Nephron (organoid): ENCODE data around the gene MRPS9.

Experiments
- H3K27ac Mint-ChIP-seq, 3 experiments: 2 replicates each; pipeline ENCODE4 v1.8.0; 2020; ENCODE audit warnings: mixed read lengths in 3 of 3, mild to moderate bottlenecking in 2 of 3, moderate library complexity in 1 of 3
- H3K27me3 Mint-ChIP-seq: 2 replicates; pipeline ENCODE4 v1.8.0; 2021; ENCODE audit warnings: low read depth, mild to moderate bottlenecking, moderate library complexity, mixed read lengths
- H3K36me3 Mint-ChIP-seq: 2 replicates; pipeline ENCODE4 v1.8.0; 2020; ENCODE audit warnings: low read depth, mixed read lengths
- H3K4me1 Mint-ChIP-seq: 2 replicates; pipeline ENCODE4 v1.8.0; 2020; ENCODE audit warnings: mixed read lengths
- H3K4me3 Mint-ChIP-seq, 3 experiments: 2 replicates each; pipeline ENCODE4 v1.8.0; 2020; ENCODE audit warnings: mild to moderate bottlenecking in 3 of 3, mixed read lengths in 3 of 3, moderate library complexity in 2 of 3
- H3K9me3 Mint-ChIP-seq: 2 replicates; pipeline ENCODE4 v1.8.0; 2020; ENCODE audit warnings: mixed read lengths
- CTCF ChIP-seq, 3 experiments: fragments of 200-600 bp; sonication (generic); IDR thresholded peaks; one replicate each; pipeline ENCODE4 v1.5.0; 2021; ENCODE audit warnings: antibody characterized with exemption in 3 of 3; ENCODE audit not compliant: unreplicated experiment in 3 of 3

Gene MRPS9

GRCh38 chr2:105135436-105135835 is 97.6 kb downstream of the MRPS9 start:
- no peaks in the 10 kb centered on the region for H3K9me3 Mint-ChIP-seq
- no peak overlapping the region for H3K4me3 Mint-ChIP-seq
- H3K27me3 Mint-ChIP-seq, result peaks cover 17% of the 10 kb centered on the region
- no peak overlapping the region for H3K27ac Mint-ChIP-seq
- H3K36me3 Mint-ChIP-seq, result no peaks in the 10 kb centered on the region
- no peak for TF ChIP-seq CTCF (IDR thresholded peaks at IDR 0.05; ENCODE audit: unreplicated experiment in 3 of 3)
- peaks cover 9% of the 10 kb centered on the region for H3K4me1 Mint-ChIP-seq

- H3K4me3 Mint-ChIP-seq, result no peak overlapping the region
- peaks cover 10% of the 10 kb centered on the region for H3K4me1 Mint-ChIP-seq
- H3K27me3 Mint-ChIP-seq, result peaks cover 12% of the 10 kb centered on the region
- TF ChIP-seq CTCF (IDR thresholded peaks at IDR 0.05; ENCODE audit: unreplicated experiment in 3 of 3), result no peak
- no peaks in the 10 kb centered on the region for H3K36me3 Mint-ChIP-seq
- H3K9me3 Mint-ChIP-seq, result no peaks in the 10 kb centered on the region
- H3K27ac Mint-ChIP-seq, result no peak overlapping the region
Measured at GRCh38 chr2:105136394-105136793, 98.5 kb downstream of the MRPS9 start.

- H3K27me3 Mint-ChIP-seq, result peaks cover 11% of the 10 kb centered on the region
- H3K27ac Mint-ChIP-seq, result no peak overlapping the region
- no peak overlapping the region for H3K4me3 Mint-ChIP-seq
- peaks cover 10% of the 10 kb centered on the region for H3K4me1 Mint-ChIP-seq
- TF ChIP-seq CTCF (IDR thresholded peaks at IDR 0.05; ENCODE audit: unreplicated experiment in 3 of 3), result no peak
- H3K36me3 Mint-ChIP-seq, result no peaks in the 10 kb centered on the region
- no peaks in the 10 kb centered on the region for H3K9me3 Mint-ChIP-seq
Measured at GRCh38 chr2:105138643-105139042, 100.8 kb downstream of the MRPS9 start.

GRCh38 chr2:105139556-105140239 is 101.8 kb downstream of the MRPS9 start:
- no peak overlapping the region for H3K4me3 Mint-ChIP-seq
- H3K27me3 Mint-ChIP-seq, result peaks cover 13% of the 10 kb centered on the region
- H3K27ac Mint-ChIP-seq, result peak overlapping the region in 1 of 3 experiments; percentile 18
- H3K4me1 Mint-ChIP-seq, result peaks cover 13% of the 10 kb centered on the region
- TF ChIP-seq CTCF (IDR thresholded peaks at IDR 0.05; ENCODE audit: unreplicated experiment in 3 of 3), result no peak
- no peaks in the 10 kb centered on the region for H3K9me3 Mint-ChIP-seq
- no peaks in the 10 kb centered on the region for H3K36me3 Mint-ChIP-seq

GRCh38 chr2:105140240-105140568 is 102.3 kb downstream of the MRPS9 start:
- Mint-ChIP-seq H3K4me1 (peaks cover 15% of the 10 kb centered on the region), H3K36me3 (no peaks in the 10 kb centered on the region), H3K9me3 (no peaks in the 10 kb centered on the region), H3K27me3 (peaks cover 18% of the 10 kb centered on the region), H3K4me3 (no peak overlapping the region), H3K27ac (no peak overlapping the region)
- TF ChIP-seq CTCF (IDR thresholded peaks at IDR 0.05; ENCODE audit: unreplicated experiment in 3 of 3), result no peak

GRCh38 chr2:105141099-105141614 is 103.3 kb downstream of the MRPS9 start:
- no peak for TF ChIP-seq CTCF (IDR thresholded peaks at IDR 0.05; ENCODE audit: unreplicated experiment in 3 of 3)

More at GRCh38 chr2:105141099-105141614, 103.3 kb downstream of the MRPS9 start:
- Mint-ChIP-seq H3K27ac (peak overlapping the region in 1 of 3 experiments; percentile 6), H3K4me1 (peaks cover 15% of the 10 kb centered on the region), H3K4me3 (peak overlapping the region in 2 of 3 experiments; percentile 77), H3K36me3 (no peaks in the 10 kb centered on the region), H3K27me3 (peaks cover 18% of the 10 kb centered on the region), H3K9me3 (no peaks in the 10 kb centered on the region)
